T-helper 2 cell treated with Interferon-gamma antibody and Interleukin-4, amounts not matched to agents 100 ng/mL and 5 ng/mL, for 36 hours (primary cell): Measurements from ENCODE around the gene PAPOLA. TPM values are rescaled to one million over a fixed set of nuclear protein-coding genes. Genes with fewer than 3 reads are reported as not detected.

Source experiments
- intact Hi-C: fragments of 100-400 bp; cut with micrococcal nuclease; formaldehyde crosslinking; loops from one replicate; pipeline ENCODE4 v1.15.1; 2023
- total RNA-seq: library from RNA; stranded (reverse); gene quantifications from 2 replicates; pipeline ENCODE4 v1.2.3, GENCODE V29; 2022

The PAPOLA gene
- total RNA-seq, 1 donor from 2014 or later, result 190 TPM

- intact Hi-C loops, result loop anchor here (1.0 to 5.0 kb wide), 3 partner anchors 110 to 295 kb away; partner anchors contain the start of genes AK7, ATG2B, GSKIP and VRK1
Observed at GRCh38 chr14:96502621-96503305, 581 bp downstream of the PAPOLA start.

- intact Hi-C loops, result loop anchor here (5.0 kb wide), 1 partner anchor 111 kb away; the partner anchor contains the start of gene AK7
Observed at GRCh38 chr14:96503306-96503679, 1.1 kb downstream of the PAPOLA start.

GRCh38 chr14:96504353-96504752 is 2.2 kb downstream of the PAPOLA start:
- intact Hi-C loops, result loop anchor here (5.0 kb wide), 1 partner anchor 112 kb away; the partner anchor contains the start of gene AK7

- intact Hi-C loops, result no loop called here
Observed at GRCh38 chr14:96507723-96508122, 5.5 kb downstream of the PAPOLA start.

- intact Hi-C loops, result no loop called here
Observed at GRCh38 chr14:96508900-96509299, 6.7 kb downstream of the PAPOLA start.

- intact Hi-C loops, result no loop called here
Observed at GRCh38 chr14:96509457-96510090, 7.4 kb downstream of the PAPOLA start.

- intact Hi-C loops, result no loop called here
Observed at GRCh38 chr14:96511146-96511545, 9.0 kb downstream of the PAPOLA start.

GRCh38 chr14:96511667-96512066 is 9.5 kb downstream of the PAPOLA start:
- intact Hi-C loops, result no loop called here

- intact Hi-C loops, result no loop called here
Observed at GRCh38 chr14:96512122-96512521, 9.9 kb downstream of the PAPOLA start.

GRCh38 chr14:96512602-96513397 is 10.6 kb downstream of the PAPOLA start:
- intact Hi-C loops, result no loop called here

GRCh38 chr14:96514694-96515093 is 12.5 kb downstream of the PAPOLA start:
- intact Hi-C loops, result no loop called here

GRCh38 chr14:96515731-96516130 is 13.5 kb downstream of the PAPOLA start:
- intact Hi-C loops, result no loop called here

- intact Hi-C loops, result no loop called here
Observed at GRCh38 chr14:96516351-96516750, 14.2 kb downstream of the PAPOLA start.

- intact Hi-C loops, result no loop called here
Observed at GRCh38 chr14:96519970-96520369, 17.8 kb downstream of the PAPOLA start.

- intact Hi-C loops, result no loop called here
Observed at GRCh38 chr14:96525452-96525851, 23.3 kb downstream of the PAPOLA start.

- intact Hi-C loops, result no loop called here
Observed at GRCh38 chr14:96532632-96533031, 30.4 kb downstream of the PAPOLA start.

GRCh38 chr14:96536807-96537206 is 34.6 kb downstream of the PAPOLA start:
- intact Hi-C loops, result no loop called here

GRCh38 chr14:96538097-96538989 is 36.2 kb downstream of the PAPOLA start:
- intact Hi-C loops, result no loop called here

- intact Hi-C loops, result no loop called here
Observed at GRCh38 chr14:96538990-96539317, 36.8 kb downstream of the PAPOLA start.

GRCh38 chr14:96554315-96554910 is 52.2 kb downstream of the PAPOLA start:
- intact Hi-C loops, result no loop called here

- intact Hi-C loops, result no loop called here
Observed at GRCh38 chr14:96559571-96559970, 57.4 kb downstream of the PAPOLA start.
